Medulla oblongata (tissue), 1 donor: Measurements from ENCODE around the gene CASP8AP2.
"Not testable (repeated sequence)": the region's sequence is repeated elsewhere in the genome, so short reads cannot be mapped to it uniquely, and the experiment has no call there.

Experiments used
- DNase-seq: peaks from one replicate; pipeline ENCODE4 v3.0.0-alpha.2; 2015; ENCODE audit errors: extremely low spot score

Gene CASP8AP2

GRCh38 chr6:89829472-89830169 is at the start of gene CASP8AP2:
Gene CASP8AP2 (plus strand): TSS chr6:89829880.
- peak; percentile 97 for DNase-seq

- DNase-seq, result no peak
These were observed 48.3 kb upstream of the CASP8AP2 start for GRCh38 chr6:89781070-89782034.

DNA sequence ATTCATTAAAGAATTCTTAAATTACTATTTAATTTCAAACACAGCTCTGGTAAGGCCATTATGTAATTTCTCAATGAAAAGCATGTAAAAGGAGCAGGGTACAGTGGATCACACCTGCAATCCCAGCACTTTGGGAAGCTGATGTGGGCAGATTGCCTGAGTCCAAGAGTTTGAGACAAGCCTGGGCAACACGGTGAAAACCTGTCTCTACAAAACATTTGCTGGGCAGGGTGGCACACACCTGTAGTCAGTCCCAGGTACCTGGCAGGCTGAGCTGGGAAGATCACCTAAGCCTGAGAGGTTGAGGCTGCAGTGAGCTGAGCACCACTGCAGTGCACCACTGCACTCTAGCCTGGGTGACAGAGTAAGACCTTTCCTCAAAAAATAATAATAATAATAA is 47.5 kb upstream of the CASP8AP2 start:
- no peak for DNase-seq

- not testable (repeated sequence) for DNase-seq
These were observed 46.4 kb upstream of the CASP8AP2 start for GRCh38 chr6:89783293-89783692.

DNA sequence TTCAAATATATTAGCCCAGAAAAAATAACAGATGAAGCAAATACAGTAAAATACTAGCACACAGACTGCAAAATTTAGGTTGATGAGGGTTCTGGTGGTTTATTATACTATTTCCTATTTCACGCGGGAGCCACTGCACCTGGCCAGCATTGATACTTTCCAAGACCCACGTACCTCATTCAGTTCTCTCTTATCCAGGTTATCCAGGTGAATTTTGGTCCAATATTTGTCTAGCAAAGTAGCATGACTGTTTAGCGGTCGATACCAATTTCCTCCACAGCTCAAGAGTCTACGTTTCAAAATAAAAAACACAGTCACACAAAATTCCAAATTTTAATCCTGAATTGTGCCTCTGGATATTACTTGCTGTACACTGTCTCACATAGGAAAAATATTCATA is 44.8 kb upstream of the CASP8AP2 start:
- no peak for DNase-seq

GRCh38 chr6:89786970-89787369 is 42.7 kb upstream of the CASP8AP2 start:
- DNase-seq, result no peak

- no peak for DNase-seq
These were observed 41.9 kb upstream of the CASP8AP2 start for GRCh38 chr6:89787660-89788328.

GRCh38 chr6:89789980-89790379 is 39.7 kb upstream of the CASP8AP2 start:
- no peak for DNase-seq

- DNase-seq, result no peak
These were observed 39.3 kb upstream of the CASP8AP2 start for GRCh38 chr6:89790403-89790802.

GRCh38 chr6:89792881-89793280 is 36.8 kb upstream of the CASP8AP2 start:
- peak; percentile 33 for DNase-seq

GRCh38 chr6:89793586-89793985 is 36.1 kb upstream of the CASP8AP2 start:
- DNase-seq, result no peak

GRCh38 chr6:89794324-89794723 is 35.4 kb upstream of the CASP8AP2 start:
- DNase-seq, result no peak

- DNase-seq, result no peak
These were observed 32.4 kb upstream of the CASP8AP2 start for GRCh38 chr6:89797317-89797716.

GRCh38 chr6:89799096-89799495 is 30.6 kb upstream of the CASP8AP2 start:
- no peak for DNase-seq

GRCh38 chr6:89799756-89800155 is 29.9 kb upstream of the CASP8AP2 start:
- DNase-seq, result no peak

DNA sequence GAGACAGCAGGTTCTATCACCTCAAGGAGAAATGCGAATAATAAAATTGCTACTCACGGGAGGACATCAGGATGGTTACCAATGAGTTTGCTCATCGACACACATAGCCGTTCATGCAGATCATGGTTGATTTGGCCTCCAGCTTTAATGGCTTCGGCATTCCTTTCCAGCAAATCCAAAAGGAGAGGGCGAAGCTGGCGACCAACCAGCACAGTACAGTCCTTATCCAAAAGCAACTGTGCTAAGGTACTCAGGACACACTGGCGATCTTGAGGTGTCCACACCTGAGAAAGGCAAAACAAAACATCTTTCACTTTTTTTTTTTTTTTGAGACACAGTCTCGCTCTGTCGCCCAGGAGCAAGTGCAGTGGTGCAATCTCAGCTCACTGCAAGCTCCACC is 26.4 kb upstream of the CASP8AP2 start:
- no peak for DNase-seq

- DNase-seq, result no peak
These were observed 23.8 kb upstream of the CASP8AP2 start for GRCh38 chr6:89805814-89806371.

DNA sequence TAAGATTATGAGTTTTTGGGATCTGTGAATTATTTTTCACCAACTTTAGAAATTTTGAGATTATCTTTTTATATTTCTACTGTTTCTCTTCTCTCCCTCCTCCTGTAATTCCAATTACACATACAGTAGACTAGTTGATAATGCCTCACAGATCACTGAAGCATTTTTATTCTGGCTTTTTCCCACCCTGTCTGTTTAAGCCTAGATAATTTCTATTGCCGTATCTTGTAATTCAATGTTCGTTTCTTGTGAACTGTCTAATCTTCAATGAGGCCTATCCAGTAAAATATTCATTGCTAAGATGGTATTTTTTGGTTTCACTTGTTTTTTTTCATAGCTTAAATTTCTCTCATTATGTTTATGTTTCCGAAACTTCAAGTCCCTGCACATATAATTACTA is 22.1 kb upstream of the CASP8AP2 start:
- DNase-seq, result no peak

DNA sequence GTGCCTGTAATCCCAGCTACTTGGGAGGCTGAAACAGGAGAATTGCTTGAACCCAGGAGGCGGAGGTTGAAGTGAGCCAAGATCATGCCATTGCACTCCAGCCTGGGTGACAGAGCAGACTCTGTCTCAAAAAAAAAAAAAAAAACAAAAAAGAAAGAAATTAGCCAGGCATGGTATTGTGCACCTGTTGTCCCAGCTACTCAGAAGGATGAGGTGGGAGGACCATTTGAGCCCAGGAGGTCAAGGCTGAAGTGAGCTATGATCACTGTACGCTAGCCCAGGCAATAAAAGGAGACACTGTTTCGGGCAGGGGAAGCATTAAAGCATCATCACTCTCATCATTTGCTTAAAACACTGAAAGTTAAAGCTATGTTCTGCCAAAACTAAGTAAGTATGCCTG is 16.3 kb upstream of the CASP8AP2 start:
- DNase-seq, result not testable (repeated sequence)

DNA sequence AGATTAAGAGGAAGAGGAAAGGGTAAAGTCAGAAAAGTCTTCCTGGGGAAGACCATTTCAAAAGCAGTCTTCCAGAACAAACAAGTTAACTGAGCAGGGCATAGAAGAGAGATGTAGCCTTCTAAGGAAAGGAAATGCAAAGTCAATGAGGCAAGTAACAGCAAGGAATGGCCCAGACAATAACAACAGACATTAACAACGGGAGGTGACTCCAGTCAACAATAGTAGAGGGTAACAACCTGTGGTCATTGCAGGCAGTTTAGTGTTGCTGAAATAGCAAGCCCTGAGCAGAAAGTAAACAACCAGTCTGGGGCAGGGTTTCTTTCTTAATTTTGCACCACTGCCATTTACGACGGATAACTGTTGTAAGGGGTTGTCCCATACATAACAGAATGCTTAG is 12.2 kb upstream of the CASP8AP2 start:
- DNase-seq, result no peak

- DNase-seq, result peak; percentile 40
These were observed 10.7 kb upstream of the CASP8AP2 start for GRCh38 chr6:89818977-89819335.
